HepG2 (cell line): ENCODE data around the gene MPO. TPM values are rescaled to one million over a fixed set of nuclear protein-coding genes. Genes with fewer than 3 reads are reported as not detected.

Source experiments
- ATAC-seq: fragments of 200-7000 bp; cut with Tn5 transposase; 3 replicates; pipeline ENCODE4 v1.9.1; 2020; ENCODE audit warnings: mild to moderate bottlenecking, moderate library complexity
- BruUV-seq: library from RNA; stranded (reverse); fragments of 400-500 nt; replicated peaks from 2 replicates; lab custom pipeline; 2021; lab: Mats Ljungman, UMichigan
- CTCF ChIA-PET: fragments of 300-600 bp; formaldehyde crosslinking; extraction: SDS; loops from one replicate; lab custom pipeline; 2021; ENCODE audit warnings: low total read pairs, inconsistent platforms, low intra/inter-chr PET ratio; lab: Yijun Ruan, JAX
- POLR2A ChIA-PET: fragments of 350-600 bp; sonication (Branson Sonifier 250); formaldehyde crosslinking; loops from one replicate; lab custom pipeline; 2020; ENCODE audit warnings: antibody characterized with exemption, inconsistent platforms; lab: Yijun Ruan, JAX
- DNase-seq: peaks from one replicate; pipeline ENCODE4 v3.0.0-alpha.2; 2015; ENCODE audit warnings: low spot score
- FAIRE-seq: peaks from 3 replicates; lab custom pipeline; 2011; peaks lifted over from hg19 to GRCh38; lab: Jason Lieb, UNC
- H2AFZ ChIP-seq: one replicate; pipeline ENCODE4 v1.6.1; 2011; ENCODE audit warnings: low read length, inconsistent platforms
- H3K27ac ChIP-seq: fragments of 300-600 bp; 3 replicates; pipeline ENCODE4 v1.8.0; 2011; ENCODE audit warnings: mixed run types, mild to moderate bottlenecking, mixed read lengths, low read length, inconsistent platforms; ENCODE audit not compliant: insufficient read depth; ENCODE audit errors: extremely low read length
- H3K27me3 ChIP-seq, 2 experiments: fragments of 200-600 bp in 1 of 2; 2 replicates in 1 of 2; 3 replicates in 1 of 2; pipeline versions ENCODE4 v1.6.0 to v1.8.0; 2011; ENCODE audit warnings: low read length in 2 of 2, mild to moderate bottlenecking in 2 of 2, moderate library complexity in 2 of 2, inconsistent platforms in 1 of 2; ENCODE audit not compliant: insufficient read depth in 2 of 2, control insufficient read depth in 1 of 2
- H3K36me3 ChIP-seq, 2 experiments: fragments of 200-600 bp in 1 of 2; replicated peaks in 1 of 2; 2 replicates in 1 of 2; 3 replicates in 1 of 2; pipeline versions ENCODE4 v1.5.1 to v1.8.0; 2011; ENCODE audit warnings: low read length in 2 of 2, inconsistent platforms in 1 of 2; ENCODE audit not compliant: insufficient read depth in 2 of 2, control insufficient read depth in 1 of 2
- H3K4me1 ChIP-seq: 2 replicates; pipeline ENCODE4 v1.5.1; 2012; ENCODE audit warnings: low read length, inconsistent platforms; ENCODE audit not compliant: insufficient read depth
- H3K4me2 ChIP-seq: 2 replicates; pipeline ENCODE4 v1.6.0; 2011; ENCODE audit warnings: low read depth, low read length, inconsistent platforms
- H3K4me3 ChIP-seq, 3 experiments: fragments of 200-600 bp in 1 of 3; sonication (generic), shearing (Covaris generic) in 1 of 3; replicated peaks in 1 of 3; 2 replicates each; pipeline ENCODE4 v1.5.1; 2011 to 2016; ENCODE audit warnings: low read length in 3 of 3, inconsistent platforms in 2 of 3, low read depth in 2 of 3, mild to moderate bottlenecking in 2 of 3, control low read depth in 1 of 3, mixed read lengths in 1 of 3; ENCODE audit not compliant: insufficient read depth in 1 of 3
- H3K79me2 ChIP-seq: one replicate; pipeline ENCODE4 v1.6.1; 2011; ENCODE audit warnings: low read length, inconsistent platforms; ENCODE audit not compliant: insufficient read depth
- H3K9ac ChIP-seq: 2 replicates; pipeline ENCODE4 v1.6.0; 2011; ENCODE audit warnings: mild to moderate bottlenecking, low read depth, low read length, inconsistent platforms; ENCODE audit not compliant: insufficient read depth
- H3K9me3 ChIP-seq: 2 replicates; pipeline ENCODE4 v1.5.1; 2012; ENCODE audit warnings: mild to moderate bottlenecking, low read length
- H4K20me1 ChIP-seq: 2 replicates; pipeline ENCODE4 v1.6.0; 2011; ENCODE audit warnings: inconsistent platforms, mild to moderate bottlenecking, low read length, moderate library complexity; ENCODE audit not compliant: insufficient read depth
- AGO2 ChIP-seq: fragments of 200-400 bp; formaldehyde crosslinking; optimal IDR thresholded peaks from 2 replicates; pipeline ENCODE3; 2017; ENCODE audit warnings: mild to moderate bottlenecking, low read depth, low read length, moderate library complexity
- HMG20B ChIP-seq: conservative IDR thresholded peaks from 2 replicates; pipeline ENCODE4 v1.6.1; 2016; ENCODE audit warnings: missing genetic modification reagents, missing compliant biosample characterization
- HOXA5 ChIP-seq: sonication (generic); formaldehyde crosslinking; IDR thresholded peaks from 2 replicates; pipeline ENCODE4 v1.4.0; 2020; ENCODE audit warnings: missing genetic modification reagents
- MXD4 ChIP-seq: IDR thresholded peaks from 2 replicates; pipeline ENCODE4 v1.6.1; 2016; ENCODE audit warnings: mild to moderate bottlenecking, missing biosample characterization, missing genetic modification reagents
- NCOA2 ChIP-seq: sonication (generic); formaldehyde crosslinking; IDR thresholded peaks from 2 replicates; pipeline ENCODE4 v1.8.0; 2022; ENCODE audit warnings: inconsistent platforms
- SRSF1 ChIP-seq: fragments of 200-400 bp; formaldehyde crosslinking; optimal IDR thresholded peaks from 2 replicates; pipeline ENCODE3; 2017; ENCODE audit warnings: mild to moderate bottlenecking, low read depth, low read length, moderate library complexity
- SRY ChIP-seq: sonication (generic); formaldehyde crosslinking; IDR thresholded peaks from 2 replicates; pipeline ENCODE4 v1.8.0; 2022; ENCODE audit warnings: mild to moderate bottlenecking, missing genetic modification reagents
- TAF15 ChIP-seq: fragments of 200-400 bp; formaldehyde crosslinking; IDR thresholded peaks from one replicate; pipeline ENCODE4 v1.6.1; 2018; ENCODE audit warnings: mild to moderate bottlenecking, low read depth, low read length; ENCODE audit not compliant: poor library complexity, severe bottlenecking
- ZKSCAN5 ChIP-seq: sonication (generic); formaldehyde crosslinking; IDR thresholded peaks from 2 replicates; pipeline ENCODE4 v1.5.1; 2020; ENCODE audit warnings: mild to moderate bottlenecking, missing genetic modification reagents
- ZNF224 ChIP-seq: sonication (generic); formaldehyde crosslinking; IDR thresholded peaks from 2 replicates; pipeline ENCODE4 v1.5.0; 2020; ENCODE audit warnings: mild to moderate bottlenecking, missing genetic modification reagents
- ZNF547 ChIP-seq: sonication (generic); formaldehyde crosslinking; IDR thresholded peaks from 2 replicates; pipeline ENCODE4 v1.5.1; 2020; ENCODE audit warnings: mild to moderate bottlenecking, missing genetic modification reagents
- ZNF562 ChIP-seq: sonication (generic); formaldehyde crosslinking; IDR thresholded peaks from 2 replicates; pipeline ENCODE4 v1.8.0; 2022; ENCODE audit warnings: missing genetic modification reagents, borderline replicate concordance
- ZNF709 ChIP-seq: sonication (generic); formaldehyde crosslinking; IDR thresholded peaks from 2 replicates; pipeline ENCODE4 v1.5.0; 2020; ENCODE audit warnings: mild to moderate bottlenecking, missing genetic modification reagents
- WGBS: methylation state at CpG from one replicate; pipeline ENCODE4 v1.1.6; 2017; ENCODE audit warnings: low lambda C conversion rate; 5-methylcytosine and 5-hydroxymethylcytosine counted together
- in situ Hi-C: cut with HindIII; loops from 2 replicates; pipeline ENCODE4 v1.10.0; 2017; ENCODE audit warnings: low pct_unique_long_range_greater_than_20kb; ENCODE audit not compliant: extremely low pct_ligation_motif_present
- intact Hi-C: fragments of 100-400 bp; cut with micrococcal nuclease; formaldehyde crosslinking; loops from one replicate; pipeline ENCODE4 v1.10.0; 2022; ENCODE audit not compliant: unreplicated experiment
- polyA plus RNA-seq, 8 experiments: library from polyadenylated mRNA; depleted of rRNA in 3 of 8; stranded (reverse) in 7 of 8; unstranded in 1 of 8; fragments of >200 nt; fragmentation: Illumina TruSeq in 4 of 8; extraction: Trizol in 4 of 8; gene quantifications; 2 replicates each; pipeline versions ENCODE4 v1.2.1 to v1.2.3, GENCODE V29; 2011 to 2016; ENCODE audit warnings: low read depth in 4 of 8, missing spikeins in 1 of 8, mixed read lengths in 1 of 8; ENCODE audit not compliant: insufficient read depth in 1 of 8
- total RNA-seq, 5 experiments: library from RNA; depleted of rRNA; stranded (reverse); fragments of >200 nt; fragmentation: Illumina TruSeq; extraction: Trizol; gene quantifications; 2 replicates each; pipeline ENCODE4 v1.2.3, GENCODE V29; 2016; ENCODE audit warnings: low read depth in 1 of 5
- TF ChIP-seq, protein P1 (sequence below): sonication (generic); formaldehyde crosslinking; IDR thresholded peaks from 2 replicates; pipeline ENCODE4 v1.4.0; 2020; ENCODE audit warnings: mild to moderate bottlenecking, low read depth, missing genetic modification reagents
- TF ChIP-seq, protein P2 (sequence below): sonication (generic); formaldehyde crosslinking; IDR thresholded peaks from 2 replicates; pipeline ENCODE4 v1.4.0; 2020; ENCODE audit warnings: missing genetic modification reagents
- TF ChIP-seq, protein P3 (sequence below), 2 experiments: sonication (generic) in 1 of 2; formaldehyde crosslinking in 1 of 2; IDR thresholded peaks; 2 replicates each; pipeline versions ENCODE4 v1.5.1 to v1.6.1; 2011 to 2020; ENCODE audit warnings: borderline replicate concordance in 1 of 2, low read depth in 1 of 2, low read length in 1 of 2, mild to moderate bottlenecking in 1 of 2, missing genetic modification reagents in 1 of 2, moderate library complexity in 1 of 2
- TF ChIP-seq, protein P4 (sequence below): sonication (generic); formaldehyde crosslinking; IDR thresholded peaks from 2 replicates; pipeline ENCODE4 v1.5.0; 2020; ENCODE audit warnings: missing genetic modification reagents

The MPO gene
- total and polyA plus RNA-seq, 2 of the 13 experiments (the other 11 are each of a cell fraction or from before 2014, with no cell fraction given): not detected

DNA sequence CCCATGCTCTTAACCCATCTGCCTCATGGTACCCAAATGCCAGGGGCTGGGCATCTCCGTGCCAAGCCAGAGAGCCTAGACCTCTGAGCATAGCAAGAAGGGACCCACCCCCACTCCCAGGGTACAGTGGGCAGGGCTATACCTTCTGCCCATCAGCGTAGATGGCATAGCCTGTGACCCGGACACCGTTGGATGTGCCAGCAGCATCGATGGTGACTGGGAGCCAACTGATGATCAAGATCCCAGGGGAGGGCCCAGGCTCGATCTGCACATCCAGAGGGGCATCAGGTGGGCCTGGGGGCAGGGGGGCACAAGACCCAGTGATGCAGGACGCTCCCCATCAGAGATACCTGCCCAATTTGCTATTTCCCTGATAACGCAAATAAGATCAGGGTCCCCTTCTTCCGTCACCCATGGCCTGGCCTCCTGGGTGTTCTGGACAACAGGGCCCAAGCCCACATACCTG lies 30.7 kb upstream of the MPO start:
- Histone ChIP-seq H3K4me3 (no peak overlapping the region), H3K4me2 (no peak overlapping the region), H3K4me1 (peaks cover 18% of the 10 kb centered on the region), H3K27ac (no peak overlapping the region), H3K9me3 (no peaks in the 10 kb centered on the region), H4K20me1 (no peaks in the 10 kb centered on the region), H2AFZ (no peak overlapping the region), H3K27me3 (peaks cover 24 to 90% of the 10 kb centered on the region in 2 experiments; a peak in 4 of 5 replicates), H3K79me2 (no peaks in the 10 kb centered on the region), H3K36me3 (no peaks in the 10 kb centered on the region), H3K9ac (no peak overlapping the region)
- in situ Hi-C loops: no loop called here
- no peak for FAIRE-seq
- ATAC-seq: no peak
- DNase-seq: no peak
- WGBS: 5% methylated on average over 4 of the region's 9 CpGs
- CTCF ChIA-PET: no interaction called here
- TF ChIP-seq AGO2 (no peak), ZNF224 (CRISPR knock-in tag) (no peak), SRY (CRISPR knock-in tag) (no peak), MXD4 (no peak), ZNF547 (no peak), HOXA5 (CRISPR knock-in tag) (no peak), SRSF1 (no peak), HMG20B (no peak), NCOA2 (CRISPR knock-in tag) (no peak), ZKSCAN5 (CRISPR knock-in tag) (no peak), TAF15 (no peak), ZNF709 (no peak), ZNF562 (CRISPR knock-in tag) (no peak)
- TF ChIP-seq, protein P1, sequence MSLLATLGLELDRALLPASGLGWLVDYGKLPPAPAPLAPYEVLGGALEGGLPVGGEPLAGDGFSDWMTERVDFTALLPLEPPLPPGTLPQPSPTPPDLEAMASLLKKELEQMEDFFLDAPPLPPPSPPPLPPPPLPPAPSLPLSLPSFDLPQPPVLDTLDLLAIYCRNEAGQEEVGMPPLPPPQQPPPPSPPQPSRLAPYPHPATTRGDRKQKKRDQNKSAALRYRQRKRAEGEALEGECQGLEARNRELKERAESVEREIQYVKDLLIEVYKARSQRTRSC: no peak
- TF ChIP-seq, protein P2, sequence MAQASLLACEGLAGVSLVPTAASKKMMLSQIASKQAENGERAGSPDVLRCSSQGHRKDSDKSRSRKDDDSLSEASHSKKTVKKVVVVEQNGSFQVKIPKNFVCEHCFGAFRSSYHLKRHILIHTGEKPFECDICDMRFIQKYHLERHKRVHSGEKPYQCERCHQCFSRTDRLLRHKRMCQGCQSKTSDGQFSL: no peak
- TF ChIP-seq, protein P3, sequence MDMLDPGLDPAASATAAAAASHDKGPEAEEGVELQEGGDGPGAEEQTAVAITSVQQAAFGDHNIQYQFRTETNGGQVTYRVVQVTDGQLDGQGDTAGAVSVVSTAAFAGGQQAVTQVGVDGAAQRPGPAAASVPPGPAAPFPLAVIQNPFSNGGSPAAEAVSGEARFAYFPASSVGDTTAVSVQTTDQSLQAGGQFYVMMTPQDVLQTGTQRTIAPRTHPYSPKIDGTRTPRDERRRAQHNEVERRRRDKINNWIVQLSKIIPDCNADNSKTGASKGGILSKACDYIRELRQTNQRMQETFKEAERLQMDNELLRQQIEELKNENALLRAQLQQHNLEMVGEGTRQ (IDR thresholded peaks at IDR 0.05; ENCODE audit: low read depth, low read length): no peak
- TF ChIP-seq, protein P3 (CRISPR knock-in tag; IDR thresholded peaks at IDR 0.05; ENCODE audit: borderline replicate concordance): no peak
- TF ChIP-seq, protein P4, sequence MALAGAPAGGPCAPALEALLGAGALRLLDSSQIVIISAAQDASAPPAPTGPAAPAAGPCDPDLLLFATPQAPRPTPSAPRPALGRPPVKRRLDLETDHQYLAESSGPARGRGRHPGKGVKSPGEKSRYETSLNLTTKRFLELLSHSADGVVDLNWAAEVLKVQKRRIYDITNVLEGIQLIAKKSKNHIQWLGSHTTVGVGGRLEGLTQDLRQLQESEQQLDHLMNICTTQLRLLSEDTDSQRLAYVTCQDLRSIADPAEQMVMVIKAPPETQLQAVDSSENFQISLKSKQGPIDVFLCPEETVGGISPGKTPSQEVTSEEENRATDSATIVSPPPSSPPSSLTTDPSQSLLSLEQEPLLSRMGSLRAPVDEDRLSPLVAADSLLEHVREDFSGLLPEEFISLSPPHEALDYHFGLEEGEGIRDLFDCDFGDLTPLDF (CRISPR knock-in tag): no peak
- no TSS peak for BruUV-seq
- intact Hi-C loops: no loop called here
- POLR2A ChIA-PET: no interaction called here
